Measurements from ENCODE around the gene CLASRP.
"Not testable (repeated sequence)": the region's sequence is repeated elsewhere in the genome, so short reads cannot be mapped to it uniquely, and the experiment has no call there.

CLASRP gene

GRCh38 chr19:45112111-45112827, 73.4 kb downstream of the CLASRP start:
- peak in 3 of 42 donors; percentile 23 to 49 (median 36) for DNase-seq
- intact Hi-C loops (cut with DNase I), result no loop called here

GRCh38 chr19:45113628-45114027, 74.8 kb downstream of the CLASRP start:
- no peak for DNase-seq
- intact Hi-C loops (cut with DNase I), result no loop called here

- intact Hi-C loops (cut with DNase I), result no loop called here
- DNase-seq, result no peak
These were observed 75.3 kb downstream of the CLASRP start for GRCh38 chr19:45114116-45114515.

GRCh38 chr19:45115809-45116615, 77.2 kb downstream of the CLASRP start:
- intact Hi-C loops (cut with DNase I), result no loop called here
- DNase-seq, result no peak

- intact Hi-C loops (cut with DNase I), result no loop called here
- peak in 6 of 42 donors; percentile 20 to 45 (median 23) for DNase-seq
These were observed 78.3 kb downstream of the CLASRP start for GRCh38 chr19:45117167-45117594.

- no peak for DNase-seq
- intact Hi-C loops (cut with DNase I), result no loop called here
These were observed 78.8 kb downstream of the CLASRP start for GRCh38 chr19:45117671-45118070.

GRCh38 chr19:45118106-45118505, 79.3 kb downstream of the CLASRP start:
- intact Hi-C loops (cut with DNase I), result no loop called here
- no peak for DNase-seq

- DNase-seq; intact Hi-C loops (cut with DNase I): not testable (repeated sequence)
These were observed 79.9 kb downstream of the CLASRP start for GRCh38 chr19:45118591-45119355.

- intact Hi-C loops (cut with DNase I), result no loop called here
- no peak for DNase-seq
These were observed 80.7 kb downstream of the CLASRP start for GRCh38 chr19:45119582-45119981.

Data from head of caudate nucleus (tissue), 42 donors.